Tibial nerve (tissue), 4 donors: ENCODE data around the gene MPRIP.

Experiments
- EP300 ChIP-seq, 2 donors: sonication (generic); formaldehyde crosslinking; IDR thresholded peaks; one replicate each; pipeline ENCODE4 v1.6.1; 2017; ENCODE audit warnings: antibody characterized with exemption in 2 of 2, mild to moderate bottlenecking in 1 of 2
- POLR2A ChIP-seq, 2 donors: fragments of 450-650 bp; IDR thresholded peaks; one replicate each; pipeline ENCODE4 v1.6.1; 2017; ENCODE audit warnings: antibody characterized with exemption in 2 of 2, mild to moderate bottlenecking in 2 of 2, moderate library complexity in 2 of 2
- TF ChIP-seq, protein P1 (sequence below), 5 experiments: fragments of 200-600 bp in 3 of 5; fragments of 450-650 bp in 2 of 5; sonication (generic) in 3 of 5; IDR thresholded peaks; one replicate each; pipeline ENCODE4 v1.5.1; 2016 to 2019; ENCODE audit warnings: antibody characterized with exemption in 5 of 5, mild to moderate bottlenecking in 3 of 5, moderate library complexity in 2 of 5

DNA sequence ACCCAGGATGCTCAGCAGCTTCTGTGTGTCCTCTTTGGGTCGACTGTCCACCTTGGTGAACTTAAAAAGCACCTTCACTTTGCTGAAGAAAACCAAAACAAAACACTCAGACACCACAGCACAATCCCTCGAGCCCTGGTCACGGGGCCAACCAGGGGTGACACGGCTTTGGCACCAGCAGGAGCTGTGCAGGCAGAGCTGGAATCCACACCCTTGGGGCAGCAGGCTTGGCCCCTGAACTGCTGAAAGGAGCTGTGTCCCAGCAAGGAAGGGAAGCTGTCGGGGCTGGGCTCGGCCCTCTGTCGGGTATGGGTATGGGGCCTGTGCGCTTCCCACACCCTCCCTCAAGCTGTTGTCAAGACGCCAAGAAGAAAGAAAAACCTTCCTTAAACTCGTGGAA, 171.5 kb downstream of the MPRIP start:
- TF ChIP-seq, protein P1, sequence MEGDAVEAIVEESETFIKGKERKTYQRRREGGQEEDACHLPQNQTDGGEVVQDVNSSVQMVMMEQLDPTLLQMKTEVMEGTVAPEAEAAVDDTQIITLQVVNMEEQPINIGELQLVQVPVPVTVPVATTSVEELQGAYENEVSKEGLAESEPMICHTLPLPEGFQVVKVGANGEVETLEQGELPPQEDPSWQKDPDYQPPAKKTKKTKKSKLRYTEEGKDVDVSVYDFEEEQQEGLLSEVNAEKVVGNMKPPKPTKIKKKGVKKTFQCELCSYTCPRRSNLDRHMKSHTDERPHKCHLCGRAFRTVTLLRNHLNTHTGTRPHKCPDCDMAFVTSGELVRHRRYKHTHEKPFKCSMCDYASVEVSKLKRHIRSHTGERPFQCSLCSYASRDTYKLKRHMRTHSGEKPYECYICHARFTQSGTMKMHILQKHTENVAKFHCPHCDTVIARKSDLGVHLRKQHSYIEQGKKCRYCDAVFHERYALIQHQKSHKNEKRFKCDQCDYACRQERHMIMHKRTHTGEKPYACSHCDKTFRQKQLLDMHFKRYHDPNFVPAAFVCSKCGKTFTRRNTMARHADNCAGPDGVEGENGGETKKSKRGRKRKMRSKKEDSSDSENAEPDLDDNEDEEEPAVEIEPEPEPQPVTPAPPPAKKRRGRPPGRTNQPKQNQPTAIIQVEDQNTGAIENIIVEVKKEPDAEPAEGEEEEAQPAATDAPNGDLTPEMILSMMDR (IDR thresholded peaks at IDR 0.05) = no peak
- no peak for TF ChIP-seq EP300 (IDR thresholded peaks at IDR 0.05)
- no peak for TF ChIP-seq POLR2A (IDR thresholded peaks at IDR 0.05)
